ENCODE results near the gene ATE1. TPM values are rescaled to one million over a fixed set of nuclear protein-coding genes. Genes with fewer than 3 reads are reported as not detected.

The ATE1 gene
- total and polyA plus RNA-seq, 10 of the 15 experiments (the other 5 are each of a cell fraction or from before 2014, with no cell fraction given) = 4.3 to 22.7 (median 15.9) TPM

DNA sequence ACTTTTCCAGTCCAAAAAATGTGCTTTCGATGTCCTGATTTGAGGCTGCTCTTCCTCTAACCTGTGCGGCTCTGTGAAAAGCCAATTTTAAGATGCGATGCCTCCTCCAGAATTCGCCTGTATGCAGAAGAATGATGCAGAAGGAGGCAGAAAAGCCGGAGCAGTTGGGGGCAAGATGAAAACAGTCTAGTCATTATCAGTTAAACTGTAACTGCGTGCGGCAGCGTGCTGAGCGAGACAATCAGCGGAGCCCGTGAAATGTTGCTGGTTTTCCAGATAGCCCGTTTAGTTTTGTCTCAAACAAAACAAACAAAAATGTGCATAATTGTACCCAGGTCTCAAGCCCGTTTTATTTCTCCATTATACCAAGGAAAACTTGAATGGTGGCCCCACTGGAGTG, 192.6 kb downstream of the ATE1 start (continued):
- TF ChIP-seq, protein P1, sequence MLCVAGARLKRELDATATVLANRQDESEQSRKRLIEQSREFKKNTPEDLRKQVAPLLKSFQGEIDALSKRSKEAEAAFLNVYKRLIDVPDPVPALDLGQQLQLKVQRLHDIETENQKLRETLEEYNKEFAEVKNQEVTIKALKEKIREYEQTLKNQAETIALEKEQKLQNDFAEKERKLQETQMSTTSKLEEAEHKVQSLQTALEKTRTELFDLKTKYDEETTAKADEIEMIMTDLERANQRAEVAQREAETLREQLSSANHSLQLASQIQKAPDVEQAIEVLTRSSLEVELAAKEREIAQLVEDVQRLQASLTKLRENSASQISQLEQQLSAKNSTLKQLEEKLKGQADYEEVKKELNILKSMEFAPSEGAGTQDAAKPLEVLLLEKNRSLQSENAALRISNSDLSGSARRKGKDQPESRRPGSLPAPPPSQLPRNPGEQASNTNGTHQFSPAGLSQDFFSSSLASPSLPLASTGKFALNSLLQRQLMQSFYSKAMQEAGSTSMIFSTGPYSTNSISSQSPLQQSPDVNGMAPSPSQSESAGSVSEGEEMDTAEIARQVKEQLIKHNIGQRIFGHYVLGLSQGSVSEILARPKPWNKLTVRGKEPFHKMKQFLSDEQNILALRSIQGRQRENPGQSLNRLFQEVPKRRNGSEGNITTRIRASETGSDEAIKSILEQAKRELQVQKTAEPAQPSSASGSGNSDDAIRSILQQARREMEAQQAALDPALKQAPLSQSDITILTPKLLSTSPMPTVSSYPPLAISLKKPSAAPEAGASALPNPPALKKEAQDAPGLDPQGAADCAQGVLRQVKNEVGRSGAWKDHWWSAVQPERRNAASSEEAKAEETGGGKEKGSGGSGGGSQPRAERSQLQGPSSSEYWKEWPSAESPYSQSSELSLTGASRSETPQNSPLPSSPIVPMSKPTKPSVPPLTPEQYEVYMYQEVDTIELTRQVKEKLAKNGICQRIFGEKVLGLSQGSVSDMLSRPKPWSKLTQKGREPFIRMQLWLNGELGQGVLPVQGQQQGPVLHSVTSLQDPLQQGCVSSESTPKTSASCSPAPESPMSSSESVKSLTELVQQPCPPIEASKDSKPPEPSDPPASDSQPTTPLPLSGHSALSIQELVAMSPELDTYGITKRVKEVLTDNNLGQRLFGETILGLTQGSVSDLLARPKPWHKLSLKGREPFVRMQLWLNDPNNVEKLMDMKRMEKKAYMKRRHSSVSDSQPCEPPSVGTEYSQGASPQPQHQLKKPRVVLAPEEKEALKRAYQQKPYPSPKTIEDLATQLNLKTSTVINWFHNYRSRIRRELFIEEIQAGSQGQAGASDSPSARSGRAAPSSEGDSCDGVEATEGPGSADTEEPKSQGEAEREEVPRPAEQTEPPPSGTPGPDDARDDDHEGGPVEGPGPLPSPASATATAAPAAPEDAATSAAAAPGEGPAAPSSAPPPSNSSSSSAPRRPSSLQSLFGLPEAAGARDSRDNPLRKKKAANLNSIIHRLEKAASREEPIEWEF (IDR thresholded peaks at IDR 0.05; ENCODE audit: insufficient replicate concordance, low read depth, low read length) = no peak
- no peak for TF ChIP-seq BMI1 (IDR thresholded peaks at IDR 0.05; ENCODE audit: borderline replicate concordance)
- no peak for TF ChIP-seq TARDBP (IDR thresholded peaks at IDR 0.05; ENCODE audit: borderline replicate concordance)
- TF ChIP-seq MTA2 (IDR thresholded peaks at IDR 0.05; ENCODE audit: low read depth) = no peak
- TF ChIP-seq CHD1 (IDR thresholded peaks at IDR 0.05; ENCODE audit: low read depth, low read length) = no peak
- TF ChIP-seq, protein P2, sequence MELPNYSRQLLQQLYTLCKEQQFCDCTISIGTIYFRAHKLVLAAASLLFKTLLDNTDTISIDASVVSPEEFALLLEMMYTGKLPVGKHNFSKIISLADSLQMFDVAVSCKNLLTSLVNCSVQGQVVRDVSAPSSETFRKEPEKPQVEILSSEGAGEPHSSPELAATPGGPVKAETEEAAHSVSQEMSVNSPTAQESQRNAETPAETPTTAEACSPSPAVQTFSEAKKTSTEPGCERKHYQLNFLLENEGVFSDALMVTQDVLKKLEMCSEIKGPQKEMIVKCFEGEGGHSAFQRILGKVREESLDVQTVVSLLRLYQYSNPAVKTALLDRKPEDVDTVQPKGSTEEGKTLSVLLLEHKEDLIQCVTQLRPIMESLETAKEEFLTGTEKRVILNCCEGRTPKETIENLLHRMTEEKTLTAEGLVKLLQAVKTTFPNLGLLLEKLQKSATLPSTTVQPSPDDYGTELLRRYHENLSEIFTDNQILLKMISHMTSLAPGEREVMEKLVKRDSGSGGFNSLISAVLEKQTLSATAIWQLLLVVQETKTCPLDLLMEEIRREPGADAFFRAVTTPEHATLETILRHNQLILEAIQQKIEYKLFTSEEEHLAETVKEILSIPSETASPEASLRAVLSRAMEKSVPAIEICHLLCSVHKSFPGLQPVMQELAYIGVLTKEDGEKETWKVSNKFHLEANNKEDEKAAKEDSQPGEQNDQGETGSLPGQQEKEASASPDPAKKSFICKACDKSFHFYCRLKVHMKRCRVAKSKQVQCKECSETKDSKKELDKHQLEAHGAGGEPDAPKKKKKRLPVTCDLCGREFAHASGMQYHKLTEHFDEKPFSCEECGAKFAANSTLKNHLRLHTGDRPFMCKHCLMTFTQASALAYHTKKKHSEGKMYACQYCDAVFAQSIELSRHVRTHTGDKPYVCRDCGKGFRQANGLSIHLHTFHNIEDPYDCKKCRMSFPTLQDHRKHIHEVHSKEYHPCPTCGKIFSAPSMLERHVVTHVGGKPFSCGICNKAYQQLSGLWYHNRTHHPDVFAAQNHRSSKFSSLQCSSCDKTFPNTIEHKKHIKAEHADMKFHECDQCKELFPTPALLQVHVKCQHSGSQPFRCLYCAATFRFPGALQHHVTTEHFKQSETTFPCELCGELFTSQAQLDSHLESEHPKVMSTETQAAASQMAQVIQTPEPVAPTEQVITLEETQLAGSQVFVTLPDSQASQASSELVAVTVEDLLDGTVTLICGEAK (IDR thresholded peaks at IDR 0.05; ENCODE audit: borderline replicate concordance) = no peak
- TF ChIP-seq ZNF384 (IDR thresholded peaks at IDR 0.05; ENCODE audit: borderline replicate concordance, low read depth, low read length) = no peak

All from GM12878 (cell line).